H1 (cell line): ENCODE measurements around the gene RNF8. TPM values are rescaled to one million over a fixed set of nuclear protein-coding genes. Genes with fewer than 3 reads are reported as not detected.

Experiments
- CTCF ChIA-PET: fragments of 300-600 bp; sonication (Branson Sonifier 250); formaldehyde crosslinking; loops from one replicate; lab custom pipeline; 2021; ENCODE audit not compliant: partially characterized antibody; lab: Charles Lee
- POLR2A ChIA-PET: fragments of 300-600 bp; sonication (Branson Sonifier 250); formaldehyde crosslinking; loops from one replicate; lab custom pipeline; 2021; ENCODE audit warnings: inconsistent platforms; ENCODE audit not compliant: partially characterized antibody; lab: Charles Lee
- DNase-seq, 2 experiments: peaks; one replicate each; pipeline versions ENCODE4 v3.0.0 to v3.0.0-alpha.2; 2010 to 2022; ENCODE audit warnings: low spot score in 2 of 2, low read depth in 1 of 2, mixed read lengths in 1 of 2
- FAIRE-seq: peaks from 2 replicates; lab custom pipeline; 2011; peaks lifted over from hg19 to GRCh38; lab: Jason Lieb, UNC
- H2AFZ ChIP-seq: 2 replicates; pipeline ENCODE4 v1.8.1; 2012; ENCODE audit warnings: low read length, inconsistent platforms
- H2AK5ac ChIP-seq: 2 replicates; pipeline ENCODE4 v1.6.1; 2013; ENCODE audit warnings: low read depth, low read length
- H2BK120ac ChIP-seq: replicated peaks from 2 replicates; pipeline ENCODE3; 2013; ENCODE audit warnings: low read depth, low read length, inconsistent platforms
- H2BK12ac ChIP-seq: 2 replicates; pipeline ENCODE4 v1.6.1; 2013; ENCODE audit warnings: low read depth, low read length
- H2BK15ac ChIP-seq: 2 replicates; pipeline ENCODE4 v1.6.1; 2013; ENCODE audit warnings: low read length
- H2BK20ac ChIP-seq: 2 replicates; pipeline ENCODE4 v1.6.1; 2013; ENCODE audit warnings: low read length
- H2BK5ac ChIP-seq: 2 replicates; pipeline ENCODE4 v1.6.1; 2013; ENCODE audit warnings: low read depth, low read length
- H3K14ac ChIP-seq: 2 replicates; pipeline ENCODE4 v1.6.1; 2013; ENCODE audit warnings: inconsistent platforms; ENCODE audit not compliant: insufficient read length
- H3K18ac ChIP-seq: 2 replicates; pipeline ENCODE4 v1.6.1; 2013; ENCODE audit warnings: low read length; ENCODE audit errors: extremely low read depth
- H3K23ac ChIP-seq: 2 replicates; pipeline ENCODE4 v1.6.1; 2013; ENCODE audit warnings: inconsistent platforms; ENCODE audit not compliant: insufficient read length
- H3K23me2 ChIP-seq: 2 replicates; pipeline ENCODE4 v1.6.1; 2013; ENCODE audit warnings: low read depth, low read length
- H3K27ac ChIP-seq: 2 replicates; pipeline ENCODE4 v1.6.1; 2011; ENCODE audit warnings: low read depth, low read length, inconsistent platforms
- H3K27me3 ChIP-seq, 4 experiments: replicated peaks in 1 of 4; 1 replicate in 1 of 4; 2 replicates in 3 of 4; pipeline versions ENCODE4 v1.6.1 to v1.8.1; 2011 to 2013; ENCODE audit warnings: low read length in 3 of 4, mild to moderate bottlenecking in 3 of 4, inconsistent platforms in 2 of 4, mixed read lengths in 2 of 4, moderate library complexity in 1 of 4; ENCODE audit not compliant: control insufficient read depth in 3 of 4, insufficient read depth in 3 of 4; ENCODE audit errors: extremely low read depth in 1 of 4
- H3K36me3 ChIP-seq, 4 experiments: 2 replicates each; pipeline versions ENCODE4 v1.6.1 to v1.8.1; 2011 to 2013; ENCODE audit warnings: mild to moderate bottlenecking in 4 of 4, low read length in 3 of 4, moderate library complexity in 2 of 4, control low read depth in 1 of 4, inconsistent platforms in 1 of 4; ENCODE audit not compliant: insufficient read depth in 4 of 4, control insufficient read depth in 2 of 4
- H3K4ac ChIP-seq: replicated peaks from 2 replicates; pipeline ENCODE3; 2013; ENCODE audit warnings: low read length, low read depth, mixed read lengths, inconsistent platforms; ENCODE audit not compliant: insufficient read length
- H3K4me1 ChIP-seq, 4 experiments: replicated peaks in 1 of 4; 1 replicate in 1 of 4; 2 replicates in 3 of 4; pipeline versions ENCODE4 v1.6.1 to v1.8.1; 2011 to 2013; ENCODE audit warnings: low read length in 3 of 4, inconsistent platforms in 2 of 4, mixed read lengths in 1 of 4; ENCODE audit not compliant: insufficient read depth in 4 of 4, control insufficient read depth in 3 of 4
- H3K4me2 ChIP-seq, 2 experiments: 2 replicates each; pipeline versions ENCODE4 v1.6.1 to v1.8.1; 2011 to 2013; ENCODE audit warnings: low read depth in 2 of 2, low read length in 2 of 2, control low read depth in 1 of 2, inconsistent platforms in 1 of 2, mild to moderate bottlenecking in 1 of 2; ENCODE audit not compliant: insufficient read depth in 1 of 2
- H3K4me3 ChIP-seq, 4 experiments: fragments of 200-600, 300-600 bp in 1 of 4; sonication (generic), shearing (Covaris generic), sonication (Bioruptor Twin) in 1 of 4; 2 replicates each; pipeline versions ENCODE4 v1.5.1 to v1.8.1; 2011 to 2016; ENCODE audit warnings: low read length in 4 of 4, low read depth in 3 of 4, control low read depth in 2 of 4, inconsistent platforms in 2 of 4, mild to moderate bottlenecking in 2 of 4, mixed read lengths in 1 of 4, moderate library complexity in 1 of 4; ENCODE audit not compliant: insufficient read depth in 2 of 4; ENCODE audit errors: extremely low read depth in 1 of 4
- H3K56ac ChIP-seq: replicated peaks from 2 replicates; pipeline ENCODE3; 2013; ENCODE audit warnings: low read depth, mild to moderate bottlenecking, mixed read lengths, low read length, inconsistent platforms; ENCODE audit not compliant: insufficient read length
- H3K79me1 ChIP-seq: 2 replicates; pipeline ENCODE4 v1.6.1; 2013; ENCODE audit warnings: low read depth, low read length, control low read depth
- H3K79me2 ChIP-seq, 2 experiments: 2 replicates each; pipeline versions ENCODE4 v1.6.1 to v1.8.1; 2012 to 2013; ENCODE audit warnings: low read length in 2 of 2, mild to moderate bottlenecking in 2 of 2, inconsistent platforms in 1 of 2; ENCODE audit not compliant: insufficient read depth in 2 of 2, control insufficient read depth in 1 of 2
- H3K9ac ChIP-seq, 4 experiments: replicated peaks in 1 of 4; 1 replicate in 1 of 4; 2 replicates in 3 of 4; pipeline versions ENCODE4 v1.6.1 to v1.8.1; 2011 to 2013; ENCODE audit warnings: low read depth in 3 of 4, low read length in 3 of 4, control low read depth in 2 of 4, mild to moderate bottlenecking in 2 of 4, moderate library complexity in 2 of 4, inconsistent platforms in 1 of 4; ENCODE audit errors: extremely low read depth in 1 of 4
- H3K9me3 ChIP-seq, 2 experiments: 2 replicates each; pipeline versions ENCODE4 v1.6.1 to v1.8.1; 2012 to 2013; ENCODE audit warnings: mild to moderate bottlenecking in 2 of 2, moderate library complexity in 2 of 2, control low read depth in 1 of 2, inconsistent platforms in 1 of 2, low read depth in 1 of 2, low read length in 1 of 2, mixed read lengths in 1 of 2; ENCODE audit not compliant: insufficient read depth in 2 of 2
- H4K20me1 ChIP-seq, 2 experiments: replicated peaks in 1 of 2; 2 replicates each; pipeline versions ENCODE3 to v1.8.1; 2011 to 2013; ENCODE audit warnings: inconsistent platforms in 2 of 2, low read length in 2 of 2, mild to moderate bottlenecking in 1 of 2; ENCODE audit not compliant: insufficient read depth in 2 of 2, control insufficient read depth in 1 of 2
- H4K5ac ChIP-seq: 2 replicates; pipeline ENCODE4 v1.6.1; 2013; ENCODE audit warnings: low read length, low read depth, mixed read lengths, inconsistent platforms; ENCODE audit not compliant: insufficient read length
- H4K8ac ChIP-seq: 2 replicates; pipeline ENCODE4 v1.8.0; 2013; ENCODE audit warnings: mild to moderate bottlenecking, moderate library complexity, low read length, inconsistent platforms; ENCODE audit not compliant: insufficient read depth; ENCODE audit errors: extremely low read depth
- H4K91ac ChIP-seq: replicated peaks from 2 replicates; pipeline ENCODE3; 2013; ENCODE audit warnings: low read length, mixed read lengths, inconsistent platforms; ENCODE audit not compliant: insufficient read length
- BACH1 ChIP-seq: IDR thresholded peaks from 2 replicates; pipeline ENCODE4 v1.6.1; 2012; ENCODE audit warnings: low read length, improper control_type of control experiment
- CHD1 ChIP-seq: IDR thresholded peaks from 2 replicates; pipeline ENCODE4 v1.6.1; 2012; ENCODE audit warnings: low read depth, low read length, improper control_type of control experiment
- CTCF ChIP-seq, 3 experiments: IDR thresholded peaks; 1 replicate in 2 of 3; 2 replicates in 1 of 3; pipeline versions ENCODE4 v1.5.1 to v1.6.1; 2011; ENCODE audit warnings: low read length in 3 of 3, mild to moderate bottlenecking in 3 of 3, inconsistent platforms in 2 of 3, low read depth in 1 of 3, moderate library complexity in 1 of 3; ENCODE audit not compliant: insufficient read depth in 1 of 3; ENCODE audit errors: control extremely low read depth in 1 of 3
- GABPA ChIP-seq: IDR thresholded peaks from 2 replicates; pipeline ENCODE4 v1.6.1; 2011; ENCODE audit warnings: mild to moderate bottlenecking, low read length, moderate library complexity, borderline replicate concordance; ENCODE audit not compliant: insufficient read depth
- KDM5A ChIP-seq: fragments of 200-600 bp; IDR thresholded peaks from 2 replicates; pipeline ENCODE4 v1.7.1; 2012; ENCODE audit warnings: mild to moderate bottlenecking, low read length, inconsistent platforms, mixed read lengths
- POLR2A ChIP-seq, 2 experiments: IDR thresholded peaks; 1 replicate in 1 of 2; 2 replicates in 1 of 2; pipeline ENCODE4 v1.6.1; 2011; ENCODE audit warnings: low read depth in 2 of 2, low read length in 2 of 2, mild to moderate bottlenecking in 2 of 2; ENCODE audit errors: control extremely low read depth in 1 of 2
- POLR2AphosphoS5 ChIP-seq: IDR thresholded peaks from 2 replicates; pipeline ENCODE4 v1.6.1; 2011; ENCODE audit warnings: low read depth, low read length
- RBBP5 ChIP-seq: IDR thresholded peaks from 2 replicates; pipeline ENCODE4 v1.7.1; 2012; ENCODE audit warnings: low read depth, mild to moderate bottlenecking, inconsistent platforms, low read length, moderate library complexity, borderline replicate concordance
- SP2 ChIP-seq: IDR thresholded peaks from 2 replicates; pipeline ENCODE4 v1.6.1; 2012; ENCODE audit warnings: mild to moderate bottlenecking, low read length, inconsistent platforms
- SP4 ChIP-seq: IDR thresholded peaks from 2 replicates; pipeline ENCODE4 v1.6.1; 2012; ENCODE audit warnings: low read length, inconsistent platforms
- SRF ChIP-seq: IDR thresholded peaks from 2 replicates; pipeline ENCODE4 v1.6.1; 2011; ENCODE audit warnings: mild to moderate bottlenecking, low read depth, low read length, moderate library complexity
- WGBS, 2 experiments: shearing (Covaris generic) in 1 of 2; methylation state at CpG; one replicate each; pipeline versions ENCODE4 v1.1.6 to v1.1.7; 2013 to 2015; ENCODE audit warnings: low lambda C conversion rate in 2 of 2, mixed read lengths in 2 of 2, inconsistent platforms in 1 of 2, low coverage in 1 of 2, missing lambda C conversion rate in 1 of 2; ENCODE audit not compliant: insufficient replicate concordance in 2 of 2, insufficient coverage in 1 of 2, insufficient read length in 1 of 2; ENCODE audit errors: extremely low coverage in 1 of 2, missing lambda C conversion rate in 1 of 2; 5-methylcytosine and 5-hydroxymethylcytosine counted together
- polyA plus RNA-seq, 7 experiments: library from polyadenylated mRNA; depleted of rRNA in 3 of 7; stranded (reverse) in 5 of 7; unstranded in 2 of 7; fragments of >200 nt in 5 of 7; fragments of 200-250 nt in 2 of 7; gene quantifications; 1 replicate in 5 of 7; 2 replicates in 1 of 7; 4 replicates in 1 of 7; pipeline versions ENCODE4 v1.2.1 to v1.2.3, GENCODE V29; 2011 to 2013; ENCODE audit warnings: missing spikeins in 2 of 7, mixed read lengths in 2 of 7
- total RNA-seq: library from RNA; stranded (reverse); fragmentation: NEBNext Ultra II Directional; extraction: Animal tissue kit (Norgen Biotek cat#: 25700); gene quantifications from 2 replicates; pipeline ENCODE4 v1.2.1, GENCODE V29; 2021
- TF ChIP-seq, protein P1 (sequence below): IDR thresholded peaks from 2 replicates; pipeline ENCODE4 v1.6.1; 2011; ENCODE audit warnings: low read depth, mild to moderate bottlenecking, low read length; ENCODE audit not compliant: insufficient read depth

Gene RNF8
- total and polyA plus RNA-seq, 2 of the 8 experiments (the other 6 are each of a cell fraction or from before 2014, with no cell fraction given) = 20.3 to 44.7 TPM

DNA sequence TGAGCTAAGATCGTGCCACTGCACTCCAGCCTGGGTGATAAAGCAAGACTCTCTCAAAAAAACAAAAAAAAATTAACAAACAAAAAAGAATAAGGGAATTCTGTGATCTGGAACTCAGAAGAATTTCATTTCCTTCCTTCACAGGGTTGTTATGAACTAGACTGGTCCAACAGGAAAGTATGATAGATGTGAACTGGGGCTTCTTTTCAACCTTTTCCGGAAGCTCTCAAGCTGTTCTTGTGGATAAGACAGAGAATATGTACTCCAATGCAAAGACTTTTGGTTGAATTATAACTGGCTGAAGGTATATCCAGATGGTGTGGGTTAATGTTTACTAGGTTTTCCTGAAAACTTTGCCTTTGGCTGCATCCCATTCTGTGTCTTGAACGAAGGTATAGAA, 5.3 kb downstream of the RNF8 start:
- no peak for FAIRE-seq
- Histone ChIP-seq H3K4me2 (no peak overlapping the region), H4K8ac (no peak overlapping the region)
- no peak for TF ChIP-seq SP4
- no peak for TF ChIP-seq SRF
- no peak for TF ChIP-seq SP2
- no peak for TF ChIP-seq CHD1
- TF ChIP-seq GABPA = no peak
- TF ChIP-seq POLR2A (IDR thresholded peaks at IDR 0.05; ENCODE audit: control extremely low read depth in 1 of 2, low read depth in 2 of 2, low read length in 2 of 2) = no peak
- no peak for TF ChIP-seq KDM5A
- TF ChIP-seq BACH1 = no peak
- TF ChIP-seq, protein P1, sequence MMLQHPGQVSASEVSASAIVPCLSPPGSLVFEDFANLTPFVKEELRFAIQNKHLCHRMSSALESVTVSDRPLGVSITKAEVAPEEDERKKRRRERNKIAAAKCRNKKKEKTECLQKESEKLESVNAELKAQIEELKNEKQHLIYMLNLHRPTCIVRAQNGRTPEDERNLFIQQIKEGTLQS = no peak
- no peak for TF ChIP-seq CTCF (IDR thresholded peaks at IDR 0.05; ENCODE audit: control extremely low read depth in 1 of 3, insufficient read depth in 1 of 3, low read depth in 1 of 3, low read length in 3 of 3)
- no peak for TF ChIP-seq POLR2AphosphoS5
- TF ChIP-seq RBBP5 = no peak

More for the DNA sequence above, 5.3 kb downstream of the RNF8 start:
- Histone ChIP-seq H2BK12ac (no peak overlapping the region), H3K79me2 (peaks cover 5 to 54% of the 10 kb centered on the region in 2 experiments; a peak in 3 of 4 replicates), H3K4ac (no peak overlapping the region), H4K91ac (no peak overlapping the region), H3K36me3 (peaks cover 2 to 21% (median 14%) of the 10 kb centered on the region in 4 experiments; a peak in 6 of 8 replicates), H2BK15ac (no peak overlapping the region), H3K4me3 (no peak overlapping the region), H3K79me1 (peaks cover 4% of the 10 kb centered on the region), H2BK20ac (no peak overlapping the region), H3K56ac (no peak overlapping the region), H3K9me3 (no peaks in the 10 kb centered on the region), H3K14ac (no peak overlapping the region), H3K18ac (no peak overlapping the region), H3K23ac (no peak overlapping the region), H3K27ac (no peak overlapping the region), H4K5ac (no peak overlapping the region), H3K27me3 (no peaks in the 10 kb centered on the region), H3K4me1 (peaks cover 0 to 3% (median 3%) of the 10 kb centered on the region in 4 experiments; a peak in 3 of 7 replicates), H2BK5ac (no peak overlapping the region), H4K20me1 (peaks cover 3 to 5% of the 10 kb centered on the region in 2 experiments), H3K9ac (no peak overlapping the region), H2BK120ac (no peak overlapping the region), H3K23me2 (peaks cover 4% of the 10 kb centered on the region; the same call in 1 of the 2 replicates), H2AK5ac (no peak overlapping the region), H2AFZ (no peak overlapping the region)
- ChIA-PET CTCF (interaction anchor here (1.4 kb wide), 1 partner anchor 23 kb away, joined by 4 read pairs; no protein-coding TSS in a partner anchor), POLR2A (no interaction called here)
- WGBS, 2 experiments = 89% methylated on average over 3 of the region's 3 CpGs; no CpG with 5 or more reads in 1 of the 2 experiments
- no peak for DNase-seq
